Ishikawa (cell line): ENCODE results near the gene OR10J1.

Experiments used
- EP300 ChIP-seq: IDR thresholded peaks from 2 replicates; pipeline ENCODE4 v1.6.1; 2012; ENCODE audit warnings: borderline replicate concordance
- MAX ChIP-seq: IDR thresholded peaks from 2 replicates; pipeline ENCODE4 v1.6.1; 2012
- RAD21 ChIP-seq: IDR thresholded peaks from 2 replicates; pipeline ENCODE4 v1.6.1; 2012; ENCODE audit warnings: low read depth
- YY1 ChIP-seq: IDR thresholded peaks from 2 replicates; pipeline ENCODE4 v1.6.1; 2012; ENCODE audit warnings: low read depth

DNA sequence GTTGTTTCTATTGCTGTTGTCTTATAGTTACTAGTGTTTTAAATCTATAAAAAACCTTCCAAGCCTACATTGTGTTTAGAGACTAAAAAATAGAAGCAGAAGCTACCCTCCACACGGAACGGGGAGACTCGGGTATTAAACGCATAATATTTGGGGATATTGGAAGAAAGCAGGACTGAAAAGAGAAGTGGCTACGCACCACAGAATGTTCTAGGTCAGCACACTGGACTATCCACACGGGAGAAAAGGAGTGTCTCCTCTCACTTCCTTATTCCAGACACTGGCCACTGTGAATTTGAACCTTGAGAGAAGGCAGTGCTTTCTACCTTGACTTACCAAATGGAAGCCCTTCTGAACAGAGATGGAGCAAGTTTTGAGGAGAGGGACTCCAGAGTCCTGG, 8.5 kb upstream of the OR10J1 start:
- TF ChIP-seq RAD21 (no peak), MAX (no peak), YY1 (no peak), EP300 (no peak)
